Sigmoid colon (tissue), 7 donors: ENCODE results near the gene KMT5C. TPM values are rescaled to one million over a fixed set of nuclear protein-coding genes. Genes with fewer than 3 reads are reported as not detected.

Source experiments
- DNase-seq: peaks from one replicate; pipeline ENCODE4 v3.0.0-alpha.2; 2019
- H3K27ac ChIP-seq, 4 donors: fragments of 200-600 bp; sonication (generic); one replicate each; pipeline ENCODE4 v1.5.1; 2016 to 2019; ENCODE audit warnings: mild to moderate bottlenecking in 1 of 4
- H3K27me3 ChIP-seq, 3 donors: fragments of 200-600 bp; sonication (generic); one replicate each; pipeline ENCODE4 v1.5.1; 2019; ENCODE audit warnings: mild to moderate bottlenecking in 1 of 3
- H3K36me3 ChIP-seq, 4 donors: fragments of 200-600 bp; sonication (generic); one replicate each; pipeline ENCODE4 v1.5.1; 2016 to 2019
- H3K4me1 ChIP-seq, 4 donors: fragments of 200-600 bp; sonication (generic); one replicate each; pipeline ENCODE4 v1.5.1; 2017 to 2019
- H3K4me3 ChIP-seq, 4 donors: fragments of 200-600 bp; sonication (generic); one replicate each; pipeline ENCODE4 v1.5.1; 2017 to 2019; ENCODE audit warnings: mild to moderate bottlenecking in 2 of 4, moderate library complexity in 1 of 4
- H3K9me3 ChIP-seq, 4 donors: fragments of 200-600 bp in 3 of 4; sonication (generic) in 3 of 4; one replicate each; pipeline versions ENCODE4 v1.5.1 to v1.6.1; 2013 to 2019
- CTCF ChIP-seq, 4 experiments: fragments of 450-650 bp in 3 of 4; fragments of 200-600 bp in 1 of 4; IDR thresholded peaks; one replicate each; pipeline ENCODE4 v1.5.1; 2016 to 2019; ENCODE audit warnings: antibody characterized with exemption in 4 of 4, mild to moderate bottlenecking in 3 of 4, moderate library complexity in 2 of 4
- EP300 ChIP-seq, 4 donors: sonication (generic); formaldehyde crosslinking; IDR thresholded peaks; one replicate each; pipeline ENCODE4 v1.6.1; 2017; ENCODE audit warnings: antibody characterized with exemption in 4 of 4
- POLR2A ChIP-seq, 2 donors: fragments of 450-650 bp; IDR thresholded peaks; one replicate each; pipeline ENCODE4 v1.6.1; 2016; ENCODE audit warnings: antibody characterized with exemption in 2 of 2, mild to moderate bottlenecking in 2 of 2, moderate library complexity in 2 of 2
- POLR2AphosphoS5 ChIP-seq, 4 donors: sonication (generic); formaldehyde crosslinking; IDR thresholded peaks; one replicate each; pipeline ENCODE4 v1.6.1; 2017; ENCODE audit warnings: antibody characterized with exemption in 4 of 4
- WGBS, 2 donors: extraction: QIAGEN DNeasy Blood & Tissue Kit; methylation state at CpG; one replicate each; pipeline ENCODE4 v1.1.7; 2013; 5-methylcytosine and 5-hydroxymethylcytosine counted together
- intact Hi-C: fragments of 100-400 bp; cut with DNase I; formaldehyde crosslinking; loops from one replicate; pipeline ENCODE4 v1.15.1; 2023
- polyA plus RNA-seq, 3 donors: library from polyadenylated mRNA; stranded (reverse); fragments of 200-250 nt; gene quantifications; one replicate each; pipeline ENCODE4 v1.2.3, GENCODE V29; 2013
- total RNA-seq, 4 donors: library from RNA; depleted of rRNA; stranded (reverse); fragments of >200 nt; gene quantifications; one replicate each; pipeline ENCODE4 v1.1.0, GENCODE V29; 2016
- donor health status: healthy with polysubstance abuse.
- donor health status: Bipolar disorder and iron deficiency.
- donor health status: healthy.

KMT5C gene
- total and polyA plus RNA-seq, 7 donors: 3.0 to 14.8 (median 9.1) TPM

GRCh38 chr19:55301459-55302317, 38.0 kb upstream of the KMT5C start:
- TF ChIP-seq CTCF (IDR thresholded peaks at IDR 0.05) (peak; percentile 91 to 100 (median 95)), EP300 (IDR thresholded peaks at IDR 0.05) (no peak), POLR2A (IDR thresholded peaks at IDR 0.05) (no peak), POLR2AphosphoS5 (IDR thresholded peaks at IDR 0.05) (peak in 2 of 4 donors; percentile 32 to 34)
- Histone ChIP-seq H3K27ac (peak overlapping the region in 1 of 4 donors; percentile 42), H3K36me3 (peaks cover 4 to 57% (median 14%) of the 10 kb centered on the region in 4 donors), H3K4me1 (peaks cover 0 to 13% (median 10%) of the 10 kb centered on the region in 4 donors), H3K27me3 (no peaks in the 10 kb centered on the region), H3K9me3 (no peaks in the 10 kb centered on the region), H3K4me3 (peak overlapping the region in 3 of 4 donors; percentile 30 to 44 (median 38))
- peak; percentile 93 for DNase-seq
- 10 to 12% methylated on average over 42 of the region's 42 CpGs for WGBS, 2 donors
- intact Hi-C loops: loop anchor here (1.0 to 5.0 kb wide), 2 partner anchors 41 to 82 kb away; no protein-coding TSS in a partner anchor

- Histone ChIP-seq H3K4me3 (peak overlapping the region in 2 of 4 donors; percentile 38 to 44), H3K4me1 (peaks cover 0 to 13% (median 10%) of the 10 kb centered on the region in 4 donors), H3K27me3 (no peaks in the 10 kb centered on the region), H3K36me3 (peaks cover 4 to 60% (median 18%) of the 10 kb centered on the region in 4 donors), H3K27ac (no peak overlapping the region), H3K9me3 (no peaks in the 10 kb centered on the region)
- 70 to 78% methylated on average over 12 of the region's 12 CpGs for WGBS, 2 donors
- no peak for DNase-seq
- intact Hi-C loops: loop anchor here (1.0 to 5.0 kb wide), 2 partner anchors 40 to 81 kb away; no protein-coding TSS in a partner anchor
- TF ChIP-seq CTCF (IDR thresholded peaks at IDR 0.05) (no peak), EP300 (IDR thresholded peaks at IDR 0.05) (no peak), POLR2AphosphoS5 (IDR thresholded peaks at IDR 0.05) (no peak), POLR2A (IDR thresholded peaks at IDR 0.05) (no peak)
Observed at GRCh38 chr19:55302318-55302703, 37.4 kb upstream of the KMT5C start.

GRCh38 chr19:55303477-55303876, 36.2 kb upstream of the KMT5C start:
- intact Hi-C loops: loop anchor here (5.0 kb wide), 1 partner anchor 39 kb away; no protein-coding TSS in a partner anchor
- TF ChIP-seq EP300 (IDR thresholded peaks at IDR 0.05): no peak
- no peak for TF ChIP-seq POLR2AphosphoS5 (IDR thresholded peaks at IDR 0.05)
- TF ChIP-seq POLR2A (IDR thresholded peaks at IDR 0.05): no peak
- no peak for TF ChIP-seq CTCF (IDR thresholded peaks at IDR 0.05)
- H3K27me3 ChIP-seq: no peaks in the 10 kb centered on the region
- no peaks in the 10 kb centered on the region for H3K9me3 ChIP-seq
- H3K36me3 ChIP-seq: peaks cover 4 to 57% (median 18%) of the 10 kb centered on the region in 4 donors
- no peak overlapping the region for H3K27ac ChIP-seq
- H3K4me3 ChIP-seq: no peak overlapping the region
- WGBS, 2 donors: 92 to 95% methylated on average over 11 of the region's 11 CpGs
- no peak for DNase-seq
- H3K4me1 ChIP-seq: peaks cover 0 to 13% (median 10%) of the 10 kb centered on the region in 4 donors

GRCh38 chr19:55304279-55304978, 35.2 kb upstream of the KMT5C start:
- TF ChIP-seq POLR2A (IDR thresholded peaks at IDR 0.05): no peak
- TF ChIP-seq EP300 (IDR thresholded peaks at IDR 0.05): no peak
- no peak for TF ChIP-seq POLR2AphosphoS5 (IDR thresholded peaks at IDR 0.05)
- no peak for TF ChIP-seq CTCF (IDR thresholded peaks at IDR 0.05)
- H3K4me1 ChIP-seq: peaks cover 0 to 13% (median 10%) of the 10 kb centered on the region in 4 donors
- no peak for DNase-seq
- intact Hi-C loops: loop anchor here (5.0 kb wide), 1 partner anchor 38 kb away; no protein-coding TSS in a partner anchor
- H3K27me3 ChIP-seq: no peaks in the 10 kb centered on the region
- no peak overlapping the region for H3K4me3 ChIP-seq
- no peak overlapping the region for H3K27ac ChIP-seq
- H3K9me3 ChIP-seq: no peaks in the 10 kb centered on the region
- H3K36me3 ChIP-seq: peaks cover 4 to 58% (median 18%) of the 10 kb centered on the region in 4 donors
- whole genome bisulfite sequencing, 2 donors: 92 to 94% methylated on average over 39 of the region's 39 CpGs
